Stimulated activated CD8-positive, alpha-beta memory T cell treated with anti-CD3 and anti-CD28 coated beads, Interleukin-15, amount 100 ng/mL, for 1 hour (primary cell): ENCODE results near the gene ABCC4.

Experiments
- DNase-seq: peaks from one replicate; pipeline ENCODE4 v3.0.0-alpha.2; 2020; ENCODE audit warnings: low read depth

The ABCC4 gene

DNA sequence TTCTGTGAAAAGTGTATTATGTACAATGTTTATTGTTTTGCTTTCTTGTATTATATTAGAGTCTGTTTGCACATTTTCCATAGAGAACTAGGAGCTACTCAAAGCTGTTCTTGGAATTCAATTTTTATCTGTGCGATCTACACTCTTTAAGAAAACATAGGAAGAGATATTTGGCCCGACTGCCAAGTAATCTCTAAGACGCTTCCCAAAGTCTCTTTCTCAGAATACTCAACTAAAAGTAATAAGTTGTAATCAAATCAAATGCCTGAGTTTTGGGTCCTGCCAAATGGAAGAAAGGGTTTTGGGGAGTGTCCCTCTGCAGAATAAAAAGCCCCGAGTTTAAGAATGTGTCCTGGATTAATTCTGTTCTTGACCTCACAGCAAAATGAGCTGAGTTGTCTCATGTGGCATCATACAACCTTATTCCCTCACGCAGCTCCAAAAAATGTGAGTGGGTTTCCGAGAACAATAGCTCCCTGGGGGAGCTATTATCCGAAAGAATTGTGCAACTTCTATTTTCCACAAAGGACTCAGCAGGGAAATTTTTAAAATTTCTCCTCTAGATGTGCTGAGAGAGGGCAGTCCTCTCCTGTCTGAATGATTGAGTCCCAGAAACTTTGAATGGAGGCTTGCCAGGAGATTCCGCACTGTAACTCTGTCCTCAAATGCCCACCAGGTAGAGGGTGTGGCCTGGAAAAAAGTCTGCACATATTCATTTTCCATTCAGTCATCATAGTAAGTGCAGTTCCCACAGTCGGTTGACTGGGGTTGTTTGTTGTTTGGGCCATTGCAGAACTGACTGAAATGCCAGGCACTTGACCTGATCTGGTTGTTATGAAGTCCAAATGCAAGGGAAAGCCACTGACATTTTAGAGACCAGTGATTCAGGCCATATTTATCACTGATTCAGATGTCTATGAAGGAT, 309.0 kb downstream of the ABCC4 start:
- no peak for DNase-seq

GRCh38 chr13:94988654-94989053, 312.6 kb downstream of the ABCC4 start:
- no peak for DNase-seq

GRCh38 chr13:94987869-94988268, 313.4 kb downstream of the ABCC4 start:
- no peak for DNase-seq

GRCh38 chr13:94987081-94987480, 314.2 kb downstream of the ABCC4 start:
- no peak for DNase-seq

- no peak for DNase-seq
These were observed 316.3 kb downstream of the ABCC4 start for GRCh38 chr13:94984958-94985357.

DNA sequence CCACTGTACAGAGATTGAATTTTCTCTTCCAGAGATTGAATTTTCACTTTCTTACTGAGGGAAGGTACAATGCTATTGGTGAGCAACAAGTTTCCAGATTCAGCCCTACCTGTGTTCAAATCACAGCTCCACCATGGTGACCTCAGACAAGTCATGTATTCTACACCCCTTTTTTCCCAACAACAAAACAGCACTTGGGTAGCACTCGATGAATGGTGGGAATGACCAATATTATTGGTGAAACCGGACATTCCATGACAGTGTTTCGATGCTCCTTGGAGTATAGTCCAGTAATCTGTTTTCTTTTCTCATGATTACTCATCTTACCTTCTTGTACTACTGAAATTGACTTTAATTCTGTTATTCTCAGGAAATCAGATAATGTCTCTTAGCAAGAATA, 322.7 kb downstream of the ABCC4 start:
- DNase-seq = no peak

GRCh38 chr13:94974015-94974951, 327.0 kb downstream of the ABCC4 start:
- no peak for DNase-seq

- no peak for DNase-seq
These were observed 329.0 kb downstream of the ABCC4 start for GRCh38 chr13:94972262-94972661.
